Dedifferentiated amniotic fluid mesenchymal stem cell (primary cell): ENCODE results near the gene GRAMD1B.

Experiments
- DNase-seq: peaks from one replicate; pipeline ENCODE4 v3.0.0-alpha.2; 2016; ENCODE audit errors: extremely low spot score

GRAMD1B gene

GRCh38 chr11:123532131-123532530, 102.1 kb downstream of the GRAMD1B start:
- DNase-seq = no peak

- no peak for DNase-seq
Observed at GRCh38 chr11:123535401-123535800, 105.3 kb downstream of the GRAMD1B start.

- DNase-seq = no peak
Observed at GRCh38 chr11:123536690-123537437, 106.8 kb downstream of the GRAMD1B start.

- no peak for DNase-seq
Observed at GRCh38 chr11:123537726-123538125, 107.7 kb downstream of the GRAMD1B start.

GRCh38 chr11:123543797-123544196, 113.7 kb downstream of the GRAMD1B start:
- peak; percentile 78 for DNase-seq

GRCh38 chr11:123544631-123545375, 114.7 kb downstream of the GRAMD1B start:
- DNase-seq = no peak

GRCh38 chr11:123545726-123546270, 115.7 kb downstream of the GRAMD1B start:
- DNase-seq = no peak

- DNase-seq = peak; percentile 59
Observed at GRCh38 chr11:123546515-123546914, 116.4 kb downstream of the GRAMD1B start.

GRCh38 chr11:123547180-123547579, 117.1 kb downstream of the GRAMD1B start:
- no peak for DNase-seq

GRCh38 chr11:123548774-123549173, 118.7 kb downstream of the GRAMD1B start:
- DNase-seq = no peak

GRCh38 chr11:123549926-123550917, 120.2 kb downstream of the GRAMD1B start:
- no peak for DNase-seq

GRCh38 chr11:123551079-123551478, 121.0 kb downstream of the GRAMD1B start:
- DNase-seq = no peak

- no peak for DNase-seq
Observed at GRCh38 chr11:123556633-123557032, 126.6 kb downstream of the GRAMD1B start.

GRCh38 chr11:123558536-123559315, 128.7 kb downstream of the GRAMD1B start:
- no peak for DNase-seq

GRCh38 chr11:123559523-123559955, 129.5 kb downstream of the GRAMD1B start:
- DNase-seq = peak; percentile 37

GRCh38 chr11:123560006-123560405, 129.9 kb downstream of the GRAMD1B start:
- peak; percentile 89 for DNase-seq

GRCh38 chr11:123561431-123561800, 131.3 kb downstream of the GRAMD1B start:
- no peak for DNase-seq

GRCh38 chr11:123562158-123562557, 132.1 kb downstream of the GRAMD1B start:
- no peak for DNase-seq

- no peak for DNase-seq
Observed at GRCh38 chr11:123562829-123563228, 132.8 kb downstream of the GRAMD1B start.

GRCh38 chr11:123564221-123564620, 134.2 kb downstream of the GRAMD1B start:
- DNase-seq = no peak

GRCh38 chr11:123566852-123567251, 136.8 kb downstream of the GRAMD1B start:
- no peak for DNase-seq
